ENCODE data around the gene LHX6.

LHX6 gene

GRCh38 chr9:122234022-122234748 is 5.4 kb upstream of the LHX6 start:
- no peak for DNase-seq

GRCh38 chr9:122232796-122233306 is 4.1 kb upstream of the LHX6 start:
- DNase-seq, result no peak

GRCh38 chr9:122229485-122229837 is 704 bp upstream of the LHX6 start:
- no peak for DNase-seq

DNA sequence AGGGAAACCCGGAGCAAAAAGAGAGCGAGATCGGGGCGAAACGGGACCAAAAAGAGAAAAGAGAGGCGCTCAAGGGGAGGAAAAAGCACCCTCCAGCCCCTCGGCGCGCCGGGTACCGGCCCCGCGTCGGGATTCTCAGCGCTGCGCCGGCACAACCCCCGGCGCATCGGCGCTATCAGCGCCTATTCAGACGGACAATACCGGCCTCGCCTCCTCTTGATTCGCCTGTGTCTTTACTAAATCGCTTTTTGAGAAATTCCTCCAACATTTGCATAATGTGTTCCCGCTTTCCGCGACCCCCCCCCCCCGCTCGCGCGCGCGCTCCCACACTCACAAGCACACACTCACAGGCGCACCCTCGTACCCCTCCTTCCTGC is 578 bp downstream of the LHX6 start:
- no peak for DNase-seq

- DNase-seq, result no peak
Measured at GRCh38 chr9:122227575-122227900, 1.2 kb downstream of the LHX6 start.

DNA sequence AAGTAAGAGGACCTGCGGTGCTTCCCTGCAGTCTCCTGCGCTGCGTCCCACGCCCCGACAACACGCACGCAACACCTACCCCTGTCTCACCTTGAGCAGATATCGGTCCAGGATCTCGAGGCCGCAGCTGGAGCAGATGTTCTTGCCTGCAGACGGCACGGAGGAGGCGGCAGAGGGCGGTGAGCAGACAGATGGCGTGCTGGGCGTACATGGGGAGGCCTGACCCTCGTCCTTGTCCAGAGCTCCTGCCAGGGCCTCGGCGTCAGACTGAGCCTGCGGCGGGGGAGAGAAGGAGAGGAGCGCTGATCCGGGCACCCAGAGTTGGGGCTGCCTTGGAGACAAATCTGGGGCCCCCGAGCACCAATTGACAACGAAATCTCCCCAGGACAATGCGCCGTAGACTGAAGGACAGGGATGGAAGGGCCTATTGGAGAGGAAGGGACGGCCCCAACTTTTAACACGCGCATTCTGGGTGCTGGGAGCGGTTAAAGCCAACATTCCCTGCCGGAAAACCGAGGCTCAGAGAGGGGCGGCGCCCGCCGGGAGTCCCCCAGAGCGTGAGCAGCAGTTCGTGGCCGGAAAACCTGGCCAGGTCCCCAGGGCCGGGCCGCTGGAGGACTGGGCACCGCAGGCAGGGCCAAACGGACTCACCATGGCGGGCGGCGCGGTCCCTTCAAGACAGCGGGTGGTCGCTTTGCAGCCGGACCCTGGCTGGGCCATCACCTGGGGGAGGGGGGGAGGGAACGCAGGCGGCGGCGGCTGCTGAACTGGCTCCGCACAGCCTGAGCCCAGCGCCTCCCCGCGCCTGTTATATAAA is 1.8 kb downstream of the LHX6 start:
- DNase-seq, result no peak

GRCh38 chr9:122226142-122226757 is 2.5 kb downstream of the LHX6 start:
- no peak for DNase-seq

- DNase-seq, result no peak
Measured at GRCh38 chr9:122225312-122226141, 3.2 kb downstream of the LHX6 start.

DNA sequence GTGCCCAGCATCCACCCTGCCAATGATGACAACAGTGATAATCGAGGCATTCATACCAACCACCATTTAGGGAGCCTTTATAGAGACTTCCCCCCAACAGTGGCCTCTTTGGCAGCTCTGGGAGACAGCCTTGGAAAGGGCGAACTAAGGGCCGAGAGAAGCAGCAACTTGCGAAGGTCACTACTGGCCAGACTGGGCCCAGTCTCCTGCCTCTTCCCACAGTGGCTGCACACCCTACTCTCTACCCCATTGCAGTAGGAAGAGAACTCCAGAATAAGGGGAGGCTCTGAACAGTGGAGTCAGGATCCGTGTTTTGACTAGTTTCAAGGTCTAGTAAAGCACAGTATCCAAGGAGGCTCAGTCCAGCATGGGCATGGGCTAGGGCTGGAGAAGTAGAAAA is 5.3 kb downstream of the LHX6 start:
- DNase-seq, result no peak

DNA sequence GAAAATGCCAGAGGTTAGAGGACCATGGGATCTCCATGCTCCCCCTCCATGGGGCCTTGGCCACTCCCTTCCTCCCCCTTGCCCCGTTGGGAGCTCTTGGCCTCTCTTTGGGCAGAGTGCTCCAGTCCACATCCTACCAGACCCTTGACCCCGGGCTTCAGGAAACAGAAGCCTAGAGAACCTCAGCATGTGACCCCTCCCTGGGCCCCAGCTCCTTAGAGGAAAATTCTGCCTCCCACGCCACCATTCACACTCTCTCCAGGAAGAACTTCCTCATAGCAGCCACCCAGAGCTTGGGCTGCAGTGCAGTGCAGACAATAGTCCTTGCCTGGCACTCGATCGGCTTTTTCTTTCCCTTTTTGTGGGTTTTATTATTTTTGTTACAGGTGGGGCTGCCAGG is 6.0 kb downstream of the LHX6 start:
- peak; percentile 34 to 62 for DNase-seq

DNA sequence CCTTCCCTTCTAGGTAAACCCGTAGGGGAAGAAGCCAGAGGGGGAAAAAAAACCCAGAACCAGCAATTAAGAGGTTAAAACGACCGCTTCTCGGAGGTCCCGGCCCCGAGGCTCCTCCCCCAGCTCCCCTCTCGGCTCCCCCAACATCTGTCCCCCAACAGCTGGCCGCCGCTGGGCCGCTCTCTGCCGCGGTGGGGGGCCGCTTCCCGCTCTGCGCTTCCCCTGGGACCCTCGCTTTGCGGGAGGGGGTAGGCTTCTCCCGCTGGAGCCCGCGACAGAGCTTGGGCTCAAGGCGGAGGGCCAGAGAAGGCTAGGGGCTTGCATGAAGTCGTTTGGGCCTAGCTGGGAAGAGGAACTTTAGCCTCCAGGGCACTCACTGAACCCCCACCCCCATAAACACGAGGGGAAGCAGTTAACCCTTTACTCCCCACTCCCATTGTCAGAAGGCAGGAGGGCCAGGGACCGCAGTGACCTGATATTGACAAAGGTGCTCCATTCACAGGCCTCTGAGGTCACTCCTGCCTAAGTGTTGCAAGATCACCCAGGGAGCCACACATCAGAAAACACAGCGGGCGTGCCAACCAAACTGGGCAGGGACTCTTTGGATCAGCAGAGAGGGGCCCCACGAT is 7.5 kb downstream of the LHX6 start:
- no peak for DNase-seq

- no peak for DNase-seq
Measured at GRCh38 chr9:122220673-122221182, 8.0 kb downstream of the LHX6 start.

GRCh38 chr9:122219856-122220672 is 8.7 kb downstream of the LHX6 start:
- DNase-seq, result no peak

DNA sequence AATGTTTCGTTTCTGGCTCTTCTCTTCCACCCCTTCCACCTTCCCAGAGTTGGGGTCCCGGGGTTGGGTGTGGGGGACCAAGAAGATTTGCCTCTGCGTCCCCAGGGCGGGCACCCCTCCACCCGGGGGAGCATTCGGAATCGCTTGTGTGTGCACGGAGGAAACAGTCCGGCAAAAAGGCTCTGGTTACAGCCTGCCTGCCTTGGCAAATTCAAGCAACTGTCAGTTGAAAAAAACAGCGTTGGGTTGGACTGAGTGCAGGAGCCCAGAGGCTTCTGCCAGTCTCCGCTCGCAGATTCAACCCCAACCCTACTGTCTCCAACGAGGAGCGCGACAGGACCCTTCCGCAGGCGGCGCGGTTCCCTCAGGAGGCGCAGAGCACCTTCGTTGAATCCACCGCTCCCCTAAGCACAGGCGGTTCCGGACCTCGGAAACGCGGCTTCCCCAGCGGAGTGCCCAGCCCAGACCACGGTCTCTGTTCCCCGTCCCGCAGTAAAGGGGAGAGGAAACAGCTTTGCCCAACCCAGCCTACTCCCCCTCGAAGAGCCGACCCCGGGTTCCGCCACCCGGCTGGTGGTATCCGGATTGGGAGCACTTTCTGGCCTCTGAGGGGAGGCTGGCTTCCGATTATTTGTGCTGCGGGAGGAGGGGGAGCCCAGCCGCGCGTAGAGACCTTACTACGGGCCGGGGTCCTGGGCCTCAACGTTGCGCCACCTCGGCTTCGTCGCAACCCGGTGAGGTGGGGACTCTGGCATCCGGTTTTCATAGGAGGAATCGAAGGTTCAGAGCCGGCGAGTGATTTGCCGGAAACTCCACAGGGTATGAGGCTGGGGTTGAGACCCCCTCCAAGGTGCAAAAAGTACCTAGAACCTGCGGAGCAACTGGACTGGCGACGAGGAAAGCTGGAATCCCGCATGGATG is 9.6 kb downstream of the LHX6 start:
- DNase-seq, result no peak

DNA sequence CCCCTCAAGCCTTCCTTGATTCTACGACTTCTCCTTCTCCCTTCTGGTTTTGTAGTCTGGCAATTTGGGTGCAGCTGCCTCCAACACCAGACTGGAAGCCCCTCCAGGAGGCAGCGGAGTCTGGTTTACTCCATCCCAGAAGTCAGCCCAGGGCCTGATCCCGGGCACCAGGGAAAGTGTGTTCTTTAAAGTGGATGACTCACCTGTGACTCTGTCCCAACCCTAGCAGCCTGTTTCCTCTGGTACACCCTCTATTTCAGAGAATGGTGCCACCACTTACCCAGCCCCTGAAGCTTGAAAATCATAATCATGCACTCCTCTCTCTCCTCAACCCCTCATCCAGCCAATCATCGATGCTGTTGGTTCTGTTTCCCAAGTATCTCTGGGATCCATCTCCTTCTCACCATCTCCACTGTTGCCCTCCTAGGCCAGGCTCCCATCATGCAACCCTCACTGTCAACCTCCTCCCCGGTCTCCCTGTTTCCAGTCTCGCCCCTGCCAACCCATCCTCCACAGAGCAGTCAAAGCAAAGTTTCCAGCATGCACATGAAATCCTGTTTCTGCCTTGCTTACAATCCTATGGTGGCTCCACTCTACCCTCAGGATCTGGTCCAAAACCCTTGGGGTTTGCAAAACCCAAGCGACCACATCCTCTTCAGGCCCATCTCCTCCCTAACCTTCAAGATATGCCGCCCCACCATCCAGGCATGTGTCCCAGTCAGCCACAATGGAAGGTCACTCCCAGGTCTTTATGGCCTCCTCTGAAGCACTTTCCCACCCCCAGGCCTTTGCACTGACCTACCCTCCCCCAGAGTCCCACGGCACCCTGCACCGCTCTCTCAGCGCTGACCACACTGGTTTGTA is 10.5 kb downstream of the LHX6 start:
- no peak for DNase-seq

DNA sequence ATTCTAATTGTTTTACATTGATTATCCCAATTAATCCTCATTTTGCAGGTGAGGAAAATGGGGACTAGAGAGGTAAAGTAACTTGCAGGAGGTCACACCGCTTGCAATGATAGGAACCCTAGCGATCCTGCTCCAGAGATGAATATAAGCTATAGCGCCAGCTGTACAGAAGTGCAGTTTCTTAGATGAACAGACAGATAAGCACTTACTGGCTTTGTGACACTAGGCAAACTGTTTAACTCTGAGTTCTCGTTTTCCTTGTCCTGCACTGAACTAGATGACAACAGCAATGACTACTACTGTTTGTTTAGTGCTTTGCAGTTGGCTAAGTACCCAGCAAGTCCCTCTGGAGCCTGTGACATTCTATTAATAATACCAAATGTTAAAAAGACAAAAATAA is 11.1 kb downstream of the LHX6 start:
- no peak for DNase-seq

DNA sequence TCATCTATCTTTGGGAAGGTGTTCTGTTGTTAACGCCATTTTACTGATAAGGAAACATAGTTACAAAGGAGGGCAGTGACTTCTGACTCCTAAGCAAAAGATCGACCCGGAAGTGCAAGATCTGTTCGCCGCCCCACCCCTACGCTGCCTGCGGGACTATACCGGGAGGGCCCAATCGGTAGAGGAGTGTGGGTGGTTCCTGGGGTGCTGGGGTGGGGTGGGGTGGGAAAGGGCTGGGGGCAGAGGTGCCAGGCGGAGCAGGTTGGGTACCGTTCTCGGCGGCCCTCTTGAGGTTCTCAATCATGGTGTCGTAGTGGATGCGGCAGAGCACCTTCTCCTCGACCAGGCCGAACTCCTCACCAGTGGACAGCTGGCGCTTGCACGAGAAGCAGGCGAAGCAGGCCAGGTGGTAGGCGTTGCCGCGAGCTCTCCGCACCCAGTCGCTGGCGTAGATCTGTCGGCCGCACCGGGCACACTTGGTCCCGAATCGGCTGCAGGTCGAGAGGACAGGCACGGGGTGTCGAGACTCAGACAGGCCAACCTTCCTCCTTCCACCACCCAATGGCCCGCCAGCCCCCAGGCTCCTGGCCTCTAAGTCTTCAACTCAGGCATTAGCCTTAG is 11.8 kb downstream of the LHX6 start:
- DNase-seq, result no peak

- no peak for DNase-seq
Measured at GRCh38 chr9:122216138-122216797, 12.5 kb downstream of the LHX6 start.
